ENCODE data around the gene GALNT9.

DNA sequence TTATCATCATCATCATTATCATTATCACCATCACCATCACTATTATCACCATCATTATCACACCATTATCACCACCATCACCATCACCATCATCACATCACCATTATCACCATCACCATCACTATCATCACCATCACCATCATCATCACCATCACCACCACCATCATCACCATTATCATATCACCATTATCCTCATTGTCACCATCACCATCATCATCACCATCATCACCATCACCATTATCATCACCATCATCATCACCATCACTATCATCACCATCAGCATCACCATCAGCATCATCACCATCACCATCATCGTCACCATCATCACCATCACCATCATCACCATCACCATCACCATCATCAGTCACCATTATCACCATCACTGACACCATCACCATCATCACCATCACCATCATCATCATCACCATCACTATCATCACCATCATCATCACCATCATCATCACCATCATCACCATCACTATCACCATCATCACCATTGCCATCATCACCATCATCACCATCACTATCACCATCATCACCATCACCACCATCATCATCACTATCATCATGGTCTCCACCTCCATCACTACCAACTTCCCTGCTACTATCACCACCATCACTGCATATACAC lies 20.2 kb upstream of the GALNT9 start:
- TF ChIP-seq, protein P1, sequence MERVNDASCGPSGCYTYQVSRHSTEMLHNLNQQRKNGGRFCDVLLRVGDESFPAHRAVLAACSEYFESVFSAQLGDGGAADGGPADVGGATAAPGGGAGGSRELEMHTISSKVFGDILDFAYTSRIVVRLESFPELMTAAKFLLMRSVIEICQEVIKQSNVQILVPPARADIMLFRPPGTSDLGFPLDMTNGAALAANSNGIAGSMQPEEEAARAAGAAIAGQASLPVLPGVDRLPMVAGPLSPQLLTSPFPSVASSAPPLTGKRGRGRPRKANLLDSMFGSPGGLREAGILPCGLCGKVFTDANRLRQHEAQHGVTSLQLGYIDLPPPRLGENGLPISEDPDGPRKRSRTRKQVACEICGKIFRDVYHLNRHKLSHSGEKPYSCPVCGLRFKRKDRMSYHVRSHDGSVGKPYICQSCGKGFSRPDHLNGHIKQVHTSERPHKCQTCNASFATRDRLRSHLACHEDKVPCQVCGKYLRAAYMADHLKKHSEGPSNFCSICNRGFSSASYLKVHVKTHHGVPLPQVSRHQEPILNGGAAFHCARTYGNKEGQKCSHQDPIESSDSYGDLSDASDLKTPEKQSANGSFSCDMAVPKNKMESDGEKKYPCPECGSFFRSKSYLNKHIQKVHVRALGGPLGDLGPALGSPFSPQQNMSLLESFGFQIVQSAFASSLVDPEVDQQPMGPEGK (CRISPR knock-in tag; IDR thresholded peaks at IDR 0.05; ENCODE audit: borderline replicate concordance) = no peak
- TF ChIP-seq ISL1 (CRISPR knock-in tag; IDR thresholded peaks at IDR 0.05) (no peak), ZFP30 (CRISPR knock-in tag; IDR thresholded peaks at IDR 0.05) (no peak)
- TF ChIP-seq, protein P2, sequence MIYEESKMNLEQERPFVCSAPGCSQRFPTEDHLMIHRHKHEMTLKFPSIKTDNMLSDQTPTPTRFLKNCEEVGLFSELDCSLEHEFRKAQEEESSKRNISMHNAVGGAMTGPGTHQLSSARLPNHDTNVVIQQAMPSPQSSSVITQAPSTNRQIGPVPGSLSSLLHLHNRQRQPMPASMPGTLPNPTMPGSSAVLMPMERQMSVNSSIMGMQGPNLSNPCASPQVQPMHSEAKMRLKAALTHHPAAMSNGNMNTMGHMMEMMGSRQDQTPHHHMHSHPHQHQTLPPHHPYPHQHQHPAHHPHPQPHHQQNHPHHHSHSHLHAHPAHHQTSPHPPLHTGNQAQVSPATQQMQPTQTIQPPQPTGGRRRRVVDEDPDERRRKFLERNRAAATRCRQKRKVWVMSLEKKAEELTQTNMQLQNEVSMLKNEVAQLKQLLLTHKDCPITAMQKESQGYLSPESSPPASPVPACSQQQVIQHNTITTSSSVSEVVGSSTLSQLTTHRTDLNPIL (CRISPR knock-in tag; IDR thresholded peaks at IDR 0.05; ENCODE audit: low read depth) = no peak
